ENCODE data around the gene TAS2R16. TPM values are rescaled to one million over a fixed set of nuclear protein-coding genes. Genes with fewer than 3 reads are reported as not detected.

Gene TAS2R16
- total RNA-seq, 4 donors from 2014 or later, result not detected

- no peak overlapping the region for H3K27ac ChIP-seq
- no peak for DNase-seq (ENCODE audit: low spot score in 2 of 2)
- 79% methylated on average over 2 of the region's 2 CpGs for WGBS
- no peak overlapping the region for H3K4me3 ChIP-seq
- no peaks in the 10 kb centered on the region for H3K4me1 ChIP-seq
- TF ChIP-seq EP300 (IDR thresholded peaks at IDR 0.05) (no peak), POLR2A (IDR thresholded peaks at IDR 0.05) (no peak), POLR2AphosphoS5 (IDR thresholded peaks at IDR 0.05) (no peak), CTCF (IDR thresholded peaks at IDR 0.05) (no peak)
- no peaks in the 10 kb centered on the region for H3K27me3 ChIP-seq
- no peaks in the 10 kb centered on the region for H3K9me3 ChIP-seq
- H3K36me3 ChIP-seq, result no peaks in the 10 kb centered on the region
Measured at GRCh38 chr7:122951006-122951405, 44.5 kb downstream of the TAS2R16 start.

DNA sequence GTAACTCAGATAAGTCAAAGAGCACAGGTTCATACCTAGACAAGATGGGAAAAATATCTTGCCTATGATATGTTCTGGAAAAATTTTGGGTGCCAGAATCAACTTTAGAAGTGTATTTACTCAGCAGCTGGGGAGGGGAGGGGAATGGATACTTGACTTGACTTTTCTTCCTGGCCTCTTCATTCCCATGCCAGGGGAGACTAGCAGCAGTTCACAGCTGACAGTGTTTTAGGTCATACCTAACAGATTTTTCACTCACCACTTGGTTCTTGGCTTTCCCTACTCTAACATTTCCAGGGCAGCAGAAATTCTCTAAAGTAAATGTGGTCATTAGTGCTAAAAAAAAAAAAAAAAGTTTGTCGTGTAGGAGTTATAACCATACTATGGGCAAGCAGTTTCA lies 46.3 kb downstream of the TAS2R16 start:
- H3K27ac ChIP-seq, result no peak overlapping the region
- DNase-seq (ENCODE audit: low spot score in 2 of 2), result no peak
- WGBS, result 83% methylated on average over 1 of the region's 1 CpG
- no peak overlapping the region for H3K4me3 ChIP-seq
- no peaks in the 10 kb centered on the region for H3K27me3 ChIP-seq
- no peaks in the 10 kb centered on the region for H3K9me3 ChIP-seq
- H3K4me1 ChIP-seq, result no peaks in the 10 kb centered on the region
- H3K36me3 ChIP-seq, result no peaks in the 10 kb centered on the region
- TF ChIP-seq EP300 (IDR thresholded peaks at IDR 0.05) (no peak), POLR2AphosphoS5 (IDR thresholded peaks at IDR 0.05) (no peak), CTCF (IDR thresholded peaks at IDR 0.05) (no peak), POLR2A (IDR thresholded peaks at IDR 0.05) (no peak)

Other genes starting within 250 kb of the TAS2R16 start
- gene CADPS2, start 109.2 kb downstream of the TAS2R16 start, total RNA-seq, result 1 to 10 TPM; 3.9 to 9.8 (median 8.1) TPM
- gene SLC13A1, start 204.3 kb upstream of the TAS2R16 start, total RNA-seq, result not detected